Ishikawa (cell line): Measurements from ENCODE around the gene LOXL3.

Experiments
- CEBPB ChIP-seq: IDR thresholded peaks from 2 replicates; pipeline ENCODE4 v1.6.1; 2012
- CREB1 ChIP-seq: IDR thresholded peaks from 2 replicates; pipeline ENCODE4 v1.6.1; 2012; ENCODE audit warnings: low read depth
- EGR1 ChIP-seq: IDR thresholded peaks from 2 replicates; pipeline ENCODE4 v1.6.1; 2012
- EP300 ChIP-seq: IDR thresholded peaks from 2 replicates; pipeline ENCODE4 v1.6.1; 2012; ENCODE audit warnings: borderline replicate concordance
- FOXM1 ChIP-seq: IDR thresholded peaks from 2 replicates; pipeline ENCODE4 v1.6.1; 2012; ENCODE audit warnings: low read depth, borderline replicate concordance
- NFIC ChIP-seq: IDR thresholded peaks from 2 replicates; pipeline ENCODE4 v1.6.1; 2012
- RAD21 ChIP-seq: IDR thresholded peaks from 2 replicates; pipeline ENCODE4 v1.6.1; 2012; ENCODE audit warnings: low read depth
- TAF1 ChIP-seq: IDR thresholded peaks from 2 replicates; pipeline ENCODE4 v1.6.1; 2012; ENCODE audit warnings: low read depth, mild to moderate bottlenecking
- TCF12 ChIP-seq: IDR thresholded peaks from 2 replicates; pipeline ENCODE4 v1.6.1; 2012; ENCODE audit warnings: low read depth
- TEAD4 ChIP-seq: IDR thresholded peaks from 2 replicates; pipeline ENCODE4 v1.6.1; 2012
- USF1 ChIP-seq: IDR thresholded peaks from 2 replicates; pipeline ENCODE4 v1.6.1; 2012
- YY1 ChIP-seq: IDR thresholded peaks from 2 replicates; pipeline ENCODE4 v1.6.1; 2012; ENCODE audit warnings: low read depth
- ZBTB7A ChIP-seq: IDR thresholded peaks from 2 replicates; pipeline ENCODE4 v1.6.1; 2012; ENCODE audit warnings: low read depth
- TF ChIP-seq, protein P1 (sequence below): IDR thresholded peaks from 2 replicates; pipeline ENCODE4 v1.6.1; 2012; ENCODE audit warnings: low read depth, mild to moderate bottlenecking
- TF ChIP-seq, protein P2 (sequence below): IDR thresholded peaks from 2 replicates; pipeline ENCODE4 v1.6.1; 2012

LOXL3 gene

DNA sequence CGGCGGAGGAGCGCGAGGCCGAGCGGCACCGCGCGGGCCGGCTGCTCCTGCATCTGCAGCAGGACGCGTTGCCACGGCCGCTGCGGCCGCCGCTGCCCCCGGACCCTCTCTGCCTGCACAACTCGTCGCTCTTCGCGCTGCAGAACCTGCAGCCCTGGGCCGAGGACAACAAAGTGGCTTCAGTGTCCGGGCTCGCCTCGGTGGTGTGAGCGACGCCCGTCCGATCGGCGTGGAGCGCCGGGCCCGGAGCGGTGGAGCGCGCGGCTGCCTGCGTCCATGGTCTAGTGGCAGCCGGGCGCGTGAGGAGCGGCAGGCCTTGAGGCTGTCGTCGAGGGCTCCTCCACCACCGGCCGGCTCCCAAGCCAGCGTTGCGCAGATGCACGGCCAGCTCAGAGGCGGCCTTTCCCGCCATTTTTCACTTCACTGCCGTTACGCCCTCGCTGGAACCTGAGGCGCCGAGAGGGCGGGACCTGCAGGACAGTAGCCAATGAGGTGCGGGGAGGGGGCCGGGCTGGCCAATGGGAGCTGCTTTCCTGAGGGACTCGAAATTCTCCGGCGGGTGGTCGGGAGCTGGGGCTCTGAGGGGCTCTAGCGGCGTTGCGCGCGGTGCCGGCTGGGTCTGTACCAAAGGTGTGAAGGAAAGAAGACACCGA is 37.6 kb downstream of the LOXL3 start:
- TF ChIP-seq, protein P1, sequence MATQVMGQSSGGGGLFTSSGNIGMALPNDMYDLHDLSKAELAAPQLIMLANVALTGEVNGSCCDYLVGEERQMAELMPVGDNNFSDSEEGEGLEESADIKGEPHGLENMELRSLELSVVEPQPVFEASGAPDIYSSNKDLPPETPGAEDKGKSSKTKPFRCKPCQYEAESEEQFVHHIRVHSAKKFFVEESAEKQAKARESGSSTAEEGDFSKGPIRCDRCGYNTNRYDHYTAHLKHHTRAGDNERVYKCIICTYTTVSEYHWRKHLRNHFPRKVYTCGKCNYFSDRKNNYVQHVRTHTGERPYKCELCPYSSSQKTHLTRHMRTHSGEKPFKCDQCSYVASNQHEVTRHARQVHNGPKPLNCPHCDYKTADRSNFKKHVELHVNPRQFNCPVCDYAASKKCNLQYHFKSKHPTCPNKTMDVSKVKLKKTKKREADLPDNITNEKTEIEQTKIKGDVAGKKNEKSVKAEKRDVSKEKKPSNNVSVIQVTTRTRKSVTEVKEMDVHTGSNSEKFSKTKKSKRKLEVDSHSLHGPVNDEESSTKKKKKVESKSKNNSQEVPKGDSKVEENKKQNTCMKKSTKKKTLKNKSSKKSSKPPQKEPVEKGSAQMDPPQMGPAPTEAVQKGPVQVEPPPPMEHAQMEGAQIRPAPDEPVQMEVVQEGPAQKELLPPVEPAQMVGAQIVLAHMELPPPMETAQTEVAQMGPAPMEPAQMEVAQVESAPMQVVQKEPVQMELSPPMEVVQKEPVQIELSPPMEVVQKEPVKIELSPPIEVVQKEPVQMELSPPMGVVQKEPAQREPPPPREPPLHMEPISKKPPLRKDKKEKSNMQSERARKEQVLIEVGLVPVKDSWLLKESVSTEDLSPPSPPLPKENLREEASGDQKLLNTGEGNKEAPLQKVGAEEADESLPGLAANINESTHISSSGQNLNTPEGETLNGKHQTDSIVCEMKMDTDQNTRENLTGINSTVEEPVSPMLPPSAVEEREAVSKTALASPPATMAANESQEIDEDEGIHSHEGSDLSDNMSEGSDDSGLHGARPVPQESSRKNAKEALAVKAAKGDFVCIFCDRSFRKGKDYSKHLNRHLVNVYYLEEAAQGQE, result no peak
- TF ChIP-seq CEBPB (no peak), RAD21 (no peak), FOXM1 (no peak), EGR1 (no peak), ZBTB7A (no peak), TAF1 (no peak)

GRCh38 chr2:74515271-74515980 is 38.3 kb downstream of the LOXL3 start:
- no peak for TF ChIP-seq EGR1
- no peak for TF ChIP-seq CREB1
- TF ChIP-seq FOXM1, result no peak
- TF ChIP-seq RAD21, result no peak
- TF ChIP-seq CEBPB, result no peak
- TF ChIP-seq, protein P2, sequence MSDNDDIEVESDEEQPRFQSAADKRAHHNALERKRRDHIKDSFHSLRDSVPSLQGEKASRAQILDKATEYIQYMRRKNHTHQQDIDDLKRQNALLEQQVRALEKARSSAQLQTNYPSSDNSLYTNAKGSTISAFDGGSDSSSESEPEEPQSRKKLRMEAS, result no peak
- TF ChIP-seq TAF1, result no peak
- TF ChIP-seq TEAD4, result no peak
- TF ChIP-seq EP300, result no peak
- no peak for TF ChIP-seq YY1
- TF ChIP-seq ZBTB7A, result no peak
- TF ChIP-seq TCF12, result no peak
- TF ChIP-seq, protein P1, result no peak

GRCh38 chr2:74514368-74515270 is 39.1 kb downstream of the LOXL3 start, which contains the start of gene TLX2:
Gene TLX2 (plus strand): TSS chr2:74514450. CDS start chr2:74514807, 357 bp downstream.
- TF ChIP-seq TCF12 (no peak), TEAD4 (no peak), EP300 (no peak), FOXM1 (no peak), TAF1 (no peak), YY1 (no peak), USF1 (no peak), NFIC (no peak), EGR1 (no peak), CREB1 (no peak), ZBTB7A (no peak), RAD21 (no peak), CEBPB (no peak)
- TF ChIP-seq, protein P2, result no peak

DNA sequence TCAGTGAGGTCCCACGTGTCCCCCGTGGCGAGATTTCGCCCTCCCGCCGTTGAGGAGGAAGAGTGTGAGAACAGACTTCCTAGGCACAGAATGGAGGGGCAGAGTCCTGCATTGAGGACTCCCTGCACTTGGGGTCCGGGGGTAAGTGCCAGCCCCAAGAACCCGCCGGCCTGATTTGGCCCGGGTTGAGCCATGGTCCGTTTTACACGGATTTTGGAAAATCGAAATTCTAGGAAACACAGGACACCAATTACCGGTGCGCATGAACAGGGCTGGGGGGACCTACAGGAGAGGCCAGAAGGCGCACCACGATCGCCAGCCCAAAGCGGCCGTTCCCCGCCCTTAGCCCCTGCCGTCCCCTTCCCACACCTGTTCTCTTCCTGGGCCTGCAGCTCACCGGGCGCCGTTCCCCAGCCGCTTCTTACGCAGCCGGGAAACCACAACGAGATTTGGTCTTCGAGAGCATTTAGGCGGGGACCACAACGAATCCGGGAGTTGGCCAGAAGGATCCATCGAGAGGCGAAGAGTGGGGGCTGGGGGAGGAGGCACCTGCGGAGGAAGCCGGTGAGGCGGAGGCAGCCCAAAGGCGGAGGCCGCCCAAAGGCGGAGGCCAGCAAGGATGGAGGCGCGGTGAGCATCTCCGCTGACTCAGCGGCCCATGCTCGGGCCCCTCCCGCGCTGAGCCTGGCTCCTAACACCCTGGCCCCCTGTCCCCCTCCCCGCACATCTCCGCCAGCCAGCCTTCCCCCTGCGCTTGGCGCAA is 40.0 kb downstream of the LOXL3 start:
- TF ChIP-seq YY1, result no peak
- TF ChIP-seq, protein P1, result no peak
- TF ChIP-seq EP300, result no peak
- no peak for TF ChIP-seq NFIC
- TF ChIP-seq CEBPB, result no peak
- no peak for TF ChIP-seq ZBTB7A
- TF ChIP-seq TAF1, result no peak
- no peak for TF ChIP-seq TEAD4
- no peak for TF ChIP-seq USF1
- no peak for TF ChIP-seq EGR1
- TF ChIP-seq, protein P2, result no peak
